H1 (cell line): Measurements from ENCODE around the gene LNX2. TPM values are rescaled to one million over a fixed set of nuclear protein-coding genes. Genes with fewer than 3 reads are reported as not detected.

ENCODE experiments used
- CTCF ChIA-PET: fragments of 300-600 bp; sonication (Branson Sonifier 250); formaldehyde crosslinking; loops from one replicate; lab custom pipeline; 2021; ENCODE audit not compliant: partially characterized antibody; lab: Charles Lee
- POLR2A ChIA-PET: fragments of 300-600 bp; sonication (Branson Sonifier 250); formaldehyde crosslinking; loops from one replicate; lab custom pipeline; 2021; ENCODE audit warnings: inconsistent platforms; ENCODE audit not compliant: partially characterized antibody; lab: Charles Lee
- DNase-seq, 2 experiments: peaks; one replicate each; pipeline versions ENCODE4 v3.0.0 to v3.0.0-alpha.2; 2010 to 2022; ENCODE audit warnings: low spot score in 2 of 2, low read depth in 1 of 2, mixed read lengths in 1 of 2
- FAIRE-seq: peaks from 2 replicates; lab custom pipeline; 2011; peaks lifted over from hg19 to GRCh38; lab: Jason Lieb, UNC
- H2AFZ ChIP-seq: 2 replicates; pipeline ENCODE4 v1.8.1; 2012; ENCODE audit warnings: low read length, inconsistent platforms
- H2AK5ac ChIP-seq: 2 replicates; pipeline ENCODE4 v1.6.1; 2013; ENCODE audit warnings: low read depth, low read length
- H2BK120ac ChIP-seq: replicated peaks from 2 replicates; pipeline ENCODE3; 2013; ENCODE audit warnings: low read depth, low read length, inconsistent platforms
- H2BK12ac ChIP-seq: 2 replicates; pipeline ENCODE4 v1.6.1; 2013; ENCODE audit warnings: low read depth, low read length
- H2BK15ac ChIP-seq: 2 replicates; pipeline ENCODE4 v1.6.1; 2013; ENCODE audit warnings: low read length
- H2BK20ac ChIP-seq: 2 replicates; pipeline ENCODE4 v1.6.1; 2013; ENCODE audit warnings: low read length
- H2BK5ac ChIP-seq: 2 replicates; pipeline ENCODE4 v1.6.1; 2013; ENCODE audit warnings: low read depth, low read length
- H3K14ac ChIP-seq: 2 replicates; pipeline ENCODE4 v1.6.1; 2013; ENCODE audit warnings: inconsistent platforms; ENCODE audit not compliant: insufficient read length
- H3K18ac ChIP-seq: 2 replicates; pipeline ENCODE4 v1.6.1; 2013; ENCODE audit warnings: low read length; ENCODE audit errors: extremely low read depth
- H3K23ac ChIP-seq: 2 replicates; pipeline ENCODE4 v1.6.1; 2013; ENCODE audit warnings: inconsistent platforms; ENCODE audit not compliant: insufficient read length
- H3K23me2 ChIP-seq: 2 replicates; pipeline ENCODE4 v1.6.1; 2013; ENCODE audit warnings: low read depth, low read length
- H3K27ac ChIP-seq: 2 replicates; pipeline ENCODE4 v1.6.1; 2011; ENCODE audit warnings: low read depth, low read length, inconsistent platforms
- H3K27me3 ChIP-seq, 4 experiments: replicated peaks in 1 of 4; 1 replicate in 1 of 4; 2 replicates in 3 of 4; pipeline versions ENCODE4 v1.6.1 to v1.8.1; 2011 to 2013; ENCODE audit warnings: low read length in 3 of 4, mild to moderate bottlenecking in 3 of 4, inconsistent platforms in 2 of 4, mixed read lengths in 2 of 4, moderate library complexity in 1 of 4; ENCODE audit not compliant: control insufficient read depth in 3 of 4, insufficient read depth in 3 of 4; ENCODE audit errors: extremely low read depth in 1 of 4
- H3K36me3 ChIP-seq, 4 experiments: 2 replicates each; pipeline versions ENCODE4 v1.6.1 to v1.8.1; 2011 to 2013; ENCODE audit warnings: mild to moderate bottlenecking in 4 of 4, low read length in 3 of 4, moderate library complexity in 2 of 4, control low read depth in 1 of 4, inconsistent platforms in 1 of 4; ENCODE audit not compliant: insufficient read depth in 4 of 4, control insufficient read depth in 2 of 4
- H3K4ac ChIP-seq: replicated peaks from 2 replicates; pipeline ENCODE3; 2013; ENCODE audit warnings: low read length, low read depth, mixed read lengths, inconsistent platforms; ENCODE audit not compliant: insufficient read length
- H3K4me1 ChIP-seq, 4 experiments: replicated peaks in 1 of 4; 1 replicate in 1 of 4; 2 replicates in 3 of 4; pipeline versions ENCODE4 v1.6.1 to v1.8.1; 2011 to 2013; ENCODE audit warnings: low read length in 3 of 4, inconsistent platforms in 2 of 4, mixed read lengths in 1 of 4; ENCODE audit not compliant: insufficient read depth in 4 of 4, control insufficient read depth in 3 of 4
- H3K4me2 ChIP-seq, 2 experiments: 2 replicates each; pipeline versions ENCODE4 v1.6.1 to v1.8.1; 2011 to 2013; ENCODE audit warnings: low read depth in 2 of 2, low read length in 2 of 2, control low read depth in 1 of 2, inconsistent platforms in 1 of 2, mild to moderate bottlenecking in 1 of 2; ENCODE audit not compliant: insufficient read depth in 1 of 2
- H3K4me3 ChIP-seq, 4 experiments: fragments of 200-600, 300-600 bp in 1 of 4; sonication (generic), shearing (Covaris generic), sonication (Bioruptor Twin) in 1 of 4; 2 replicates each; pipeline versions ENCODE4 v1.5.1 to v1.8.1; 2011 to 2016; ENCODE audit warnings: low read length in 4 of 4, low read depth in 3 of 4, control low read depth in 2 of 4, inconsistent platforms in 2 of 4, mild to moderate bottlenecking in 2 of 4, mixed read lengths in 1 of 4, moderate library complexity in 1 of 4; ENCODE audit not compliant: insufficient read depth in 2 of 4; ENCODE audit errors: extremely low read depth in 1 of 4
- H3K56ac ChIP-seq: replicated peaks from 2 replicates; pipeline ENCODE3; 2013; ENCODE audit warnings: low read depth, mild to moderate bottlenecking, mixed read lengths, low read length, inconsistent platforms; ENCODE audit not compliant: insufficient read length
- H3K79me1 ChIP-seq: 2 replicates; pipeline ENCODE4 v1.6.1; 2013; ENCODE audit warnings: low read depth, low read length, control low read depth
- H3K79me2 ChIP-seq, 2 experiments: 2 replicates each; pipeline versions ENCODE4 v1.6.1 to v1.8.1; 2012 to 2013; ENCODE audit warnings: low read length in 2 of 2, mild to moderate bottlenecking in 2 of 2, inconsistent platforms in 1 of 2; ENCODE audit not compliant: insufficient read depth in 2 of 2, control insufficient read depth in 1 of 2
- H3K9ac ChIP-seq, 4 experiments: replicated peaks in 1 of 4; 1 replicate in 1 of 4; 2 replicates in 3 of 4; pipeline versions ENCODE4 v1.6.1 to v1.8.1; 2011 to 2013; ENCODE audit warnings: low read depth in 3 of 4, low read length in 3 of 4, control low read depth in 2 of 4, mild to moderate bottlenecking in 2 of 4, moderate library complexity in 2 of 4, inconsistent platforms in 1 of 4; ENCODE audit errors: extremely low read depth in 1 of 4
- H3K9me3 ChIP-seq, 2 experiments: 2 replicates each; pipeline versions ENCODE4 v1.6.1 to v1.8.1; 2012 to 2013; ENCODE audit warnings: mild to moderate bottlenecking in 2 of 2, moderate library complexity in 2 of 2, control low read depth in 1 of 2, inconsistent platforms in 1 of 2, low read depth in 1 of 2, low read length in 1 of 2, mixed read lengths in 1 of 2; ENCODE audit not compliant: insufficient read depth in 2 of 2
- H4K20me1 ChIP-seq, 2 experiments: replicated peaks in 1 of 2; 2 replicates each; pipeline versions ENCODE3 to v1.8.1; 2011 to 2013; ENCODE audit warnings: inconsistent platforms in 2 of 2, low read length in 2 of 2, mild to moderate bottlenecking in 1 of 2; ENCODE audit not compliant: insufficient read depth in 2 of 2, control insufficient read depth in 1 of 2
- H4K5ac ChIP-seq: 2 replicates; pipeline ENCODE4 v1.6.1; 2013; ENCODE audit warnings: low read length, low read depth, mixed read lengths, inconsistent platforms; ENCODE audit not compliant: insufficient read length
- H4K8ac ChIP-seq: 2 replicates; pipeline ENCODE4 v1.8.0; 2013; ENCODE audit warnings: mild to moderate bottlenecking, moderate library complexity, low read length, inconsistent platforms; ENCODE audit not compliant: insufficient read depth; ENCODE audit errors: extremely low read depth
- H4K91ac ChIP-seq: replicated peaks from 2 replicates; pipeline ENCODE3; 2013; ENCODE audit warnings: low read length, mixed read lengths, inconsistent platforms; ENCODE audit not compliant: insufficient read length
- ASH2L ChIP-seq: fragments of 200-600, 300-600 bp; sonication (generic); IDR thresholded peaks from one replicate; pipeline ENCODE4 v1.7.1; 2017; ENCODE audit warnings: low read length
- ATF3 ChIP-seq: IDR thresholded peaks from 2 replicates; pipeline ENCODE4 v1.6.1; 2011; ENCODE audit warnings: low read depth, mild to moderate bottlenecking, low read length; ENCODE audit not compliant: insufficient read depth
- CEBPB ChIP-seq: IDR thresholded peaks from 2 replicates; pipeline ENCODE4 v1.6.1; 2012; ENCODE audit warnings: low read depth, low read length
- CHD2 ChIP-seq: IDR thresholded peaks from 2 replicates; pipeline ENCODE4 v1.6.1; 2012; ENCODE audit warnings: low read length, improper control_type of control experiment
- EZH2 ChIP-seq: fragments of 200-600 bp; sonication (generic); IDR thresholded peaks from 2 replicates; pipeline ENCODE4 v1.7.1; 2012; ENCODE audit warnings: low read depth, mild to moderate bottlenecking, moderate library complexity, low read length, inconsistent platforms; ENCODE audit not compliant: severe bottlenecking
- GABPA ChIP-seq: IDR thresholded peaks from 2 replicates; pipeline ENCODE4 v1.6.1; 2011; ENCODE audit warnings: mild to moderate bottlenecking, low read length, moderate library complexity, borderline replicate concordance; ENCODE audit not compliant: insufficient read depth
- KDM1A ChIP-seq: fragments of 200-600, 300-600 bp; sonication (generic); IDR thresholded peaks from 2 replicates; pipeline ENCODE4 v1.7.1; 2016; ENCODE audit warnings: mild to moderate bottlenecking, low read length, borderline replicate concordance
- KDM5A ChIP-seq: fragments of 200-600 bp; IDR thresholded peaks from 2 replicates; pipeline ENCODE4 v1.7.1; 2012; ENCODE audit warnings: mild to moderate bottlenecking, low read length, inconsistent platforms, mixed read lengths
- RBBP5 ChIP-seq: IDR thresholded peaks from 2 replicates; pipeline ENCODE4 v1.7.1; 2012; ENCODE audit warnings: low read depth, mild to moderate bottlenecking, inconsistent platforms, low read length, moderate library complexity, borderline replicate concordance
- RXRA ChIP-seq: IDR thresholded peaks from 2 replicates; pipeline ENCODE4 v1.6.1; 2011; ENCODE audit warnings: low read depth, mild to moderate bottlenecking, low read length, moderate library complexity; ENCODE audit not compliant: insufficient read depth
- SIX5 ChIP-seq: IDR thresholded peaks from 2 replicates; pipeline ENCODE4 v1.6.1; 2011; ENCODE audit warnings: mild to moderate bottlenecking, low read depth, low read length
- TAF7 ChIP-seq: optimal IDR thresholded peaks from 2 replicates; pipeline ENCODE3; 2011; ENCODE audit warnings: low read depth, mild to moderate bottlenecking, inconsistent platforms, low read length, moderate library complexity, borderline replicate concordance
- TBP ChIP-seq: IDR thresholded peaks from 2 replicates; pipeline ENCODE4 v1.6.1; 2011; ENCODE audit warnings: low read depth, low read length, improper control_type of control experiment
- YY1 ChIP-seq: IDR thresholded peaks from 2 replicates; pipeline ENCODE4 v1.6.1; 2011; ENCODE audit warnings: low read depth, mild to moderate bottlenecking, low read length
- WGBS, 2 experiments: shearing (Covaris generic) in 1 of 2; methylation state at CpG; one replicate each; pipeline versions ENCODE4 v1.1.6 to v1.1.7; 2013 to 2015; ENCODE audit warnings: low lambda C conversion rate in 2 of 2, mixed read lengths in 2 of 2, inconsistent platforms in 1 of 2, low coverage in 1 of 2, missing lambda C conversion rate in 1 of 2; ENCODE audit not compliant: insufficient replicate concordance in 2 of 2, insufficient coverage in 1 of 2, insufficient read length in 1 of 2; ENCODE audit errors: extremely low coverage in 1 of 2, missing lambda C conversion rate in 1 of 2; 5-methylcytosine and 5-hydroxymethylcytosine counted together
- polyA plus RNA-seq, 7 experiments: library from polyadenylated mRNA; depleted of rRNA in 3 of 7; stranded (reverse) in 5 of 7; unstranded in 2 of 7; fragments of >200 nt in 5 of 7; fragments of 200-250 nt in 2 of 7; gene quantifications; 1 replicate in 5 of 7; 2 replicates in 1 of 7; 4 replicates in 1 of 7; pipeline versions ENCODE4 v1.2.1 to v1.2.3, GENCODE V29; 2011 to 2013; ENCODE audit warnings: missing spikeins in 2 of 7, mixed read lengths in 2 of 7
- total RNA-seq: library from RNA; stranded (reverse); fragmentation: NEBNext Ultra II Directional; extraction: Animal tissue kit (Norgen Biotek cat#: 25700); gene quantifications from 2 replicates; pipeline ENCODE4 v1.2.1, GENCODE V29; 2021

LNX2 gene
- total and polyA plus RNA-seq, 2 of the 8 experiments (the other 6 are each of a cell fraction or from before 2014, with no cell fraction given), result 6.4 to 13.9 TPM

- H3K9ac ChIP-seq, result no peak overlapping the region
- no peak overlapping the region for H4K91ac ChIP-seq
- no peak overlapping the region for H2AK5ac ChIP-seq
- H2BK12ac ChIP-seq, result no peak overlapping the region
- ChIA-PET POLR2A (no interaction called here), CTCF (no interaction called here)
- no peak overlapping the region for H3K18ac ChIP-seq
- no peak overlapping the region for H2BK5ac ChIP-seq
- peaks cover 0 to 2% of the 10 kb centered on the region in 2 experiments for H4K20me1 ChIP-seq
- WGBS, 2 experiments, result 88% methylated on average over 1 of the region's 1 CpG; no CpG with 5 or more reads in 1 of the 2 experiments
- no peaks in the 10 kb centered on the region for H3K79me1 ChIP-seq
- H4K8ac ChIP-seq, result no peak overlapping the region
- peaks cover 0 to 22% (median 10%) of the 10 kb centered on the region in 4 experiments; a peak in 5 of 8 replicates for H3K36me3 ChIP-seq
- H3K4me2 ChIP-seq, result no peak overlapping the region
- FAIRE-seq, result no peak
- H3K14ac ChIP-seq, result no peak overlapping the region
- no peaks in the 10 kb centered on the region for H3K4me1 ChIP-seq
- H3K79me2 ChIP-seq, result no peaks in the 10 kb centered on the region
- H3K4ac ChIP-seq, result no peak overlapping the region
- no peak for DNase-seq
- no peaks in the 10 kb centered on the region for H3K23me2 ChIP-seq
- no peak overlapping the region for H4K5ac ChIP-seq
- no peak overlapping the region for H2BK120ac ChIP-seq
- H3K4me3 ChIP-seq, result no peak overlapping the region
- H3K27ac ChIP-seq, result no peak overlapping the region
- no peak overlapping the region for H3K23ac ChIP-seq
- no peak overlapping the region for H2BK20ac ChIP-seq
- H2BK15ac ChIP-seq, result no peak overlapping the region
- no peak overlapping the region for H3K56ac ChIP-seq
- no peaks in the 10 kb centered on the region for H3K27me3 ChIP-seq
- no peaks in the 10 kb centered on the region for H3K9me3 ChIP-seq
- no peak overlapping the region for H2AFZ ChIP-seq
- TF ChIP-seq ASH2L, result no peak
- TF ChIP-seq TAF7, result no peak
- TF ChIP-seq KDM1A, result no peak
- TF ChIP-seq RBBP5, result no peak
- TF ChIP-seq CEBPB, result no peak
- no peak for TF ChIP-seq TBP
- TF ChIP-seq CHD2, result no peak
- TF ChIP-seq SIX5, result no peak
- TF ChIP-seq GABPA, result no peak
- no peak for TF ChIP-seq KDM5A
- TF ChIP-seq ATF3, result no peak
- no peak for TF ChIP-seq EZH2
- TF ChIP-seq RXRA, result no peak
- TF ChIP-seq YY1, result no peak
Observed at GRCh38 chr13:27570906-27571305, 49.4 kb downstream of the LNX2 start.
